Fibroblast of upper back skin (primary cell): Measurements from ENCODE around the gene SLC39A7.

Source experiments
- DNase-seq: peaks from one replicate; pipeline ENCODE4 v3.0.0-alpha.2; 2013

SLC39A7 gene, protein sequence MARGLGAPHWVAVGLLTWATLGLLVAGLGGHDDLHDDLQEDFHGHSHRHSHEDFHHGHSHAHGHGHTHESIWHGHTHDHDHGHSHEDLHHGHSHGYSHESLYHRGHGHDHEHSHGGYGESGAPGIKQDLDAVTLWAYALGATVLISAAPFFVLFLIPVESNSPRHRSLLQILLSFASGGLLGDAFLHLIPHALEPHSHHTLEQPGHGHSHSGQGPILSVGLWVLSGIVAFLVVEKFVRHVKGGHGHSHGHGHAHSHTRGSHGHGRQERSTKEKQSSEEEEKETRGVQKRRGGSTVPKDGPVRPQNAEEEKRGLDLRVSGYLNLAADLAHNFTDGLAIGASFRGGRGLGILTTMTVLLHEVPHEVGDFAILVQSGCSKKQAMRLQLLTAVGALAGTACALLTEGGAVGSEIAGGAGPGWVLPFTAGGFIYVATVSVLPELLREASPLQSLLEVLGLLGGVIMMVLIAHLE

GRCh38 chr6:33200219-33201146 is at the start of gene SLC39A7, which contains the start of gene RXRB:
Gene SLC39A7, plus strand, starts transcription at chr6:33200867. Its CDS starts 379 bp downstream, at chr6:33201246.
Gene RXRB, minus strand, starts transcription at chr6:33200665. Its CDS starts 189 bp downstream, at chr6:33200476.
- DNase-seq, result peak; percentile 100

DNA sequence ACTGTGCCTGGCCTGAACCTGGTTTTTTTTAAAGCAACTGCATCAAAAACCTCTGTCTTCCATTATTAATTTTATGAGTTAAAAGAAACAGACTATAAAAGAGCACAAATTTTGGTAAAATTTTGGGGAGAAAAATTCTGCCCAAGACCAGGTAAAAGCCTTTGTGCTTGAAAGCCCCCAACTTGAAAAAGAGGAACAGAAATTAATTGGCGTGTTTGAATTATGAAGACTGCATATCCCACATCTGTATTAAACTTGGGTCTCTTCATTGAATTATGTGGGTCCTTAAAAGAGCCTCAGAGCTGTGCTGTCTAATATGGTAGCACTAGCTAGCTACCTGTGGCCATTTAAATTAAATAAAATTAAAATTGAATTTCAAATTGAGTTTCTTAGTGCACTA is 49.6 kb upstream of the SLC39A7 start:
- DNase-seq, result no peak

- DNase-seq, result no peak
Measured at GRCh38 chr6:33154349-33154748, 46.3 kb upstream of the SLC39A7 start.

GRCh38 chr6:33156561-33156960 is 44.1 kb upstream of the SLC39A7 start:
- no peak for DNase-seq

DNA sequence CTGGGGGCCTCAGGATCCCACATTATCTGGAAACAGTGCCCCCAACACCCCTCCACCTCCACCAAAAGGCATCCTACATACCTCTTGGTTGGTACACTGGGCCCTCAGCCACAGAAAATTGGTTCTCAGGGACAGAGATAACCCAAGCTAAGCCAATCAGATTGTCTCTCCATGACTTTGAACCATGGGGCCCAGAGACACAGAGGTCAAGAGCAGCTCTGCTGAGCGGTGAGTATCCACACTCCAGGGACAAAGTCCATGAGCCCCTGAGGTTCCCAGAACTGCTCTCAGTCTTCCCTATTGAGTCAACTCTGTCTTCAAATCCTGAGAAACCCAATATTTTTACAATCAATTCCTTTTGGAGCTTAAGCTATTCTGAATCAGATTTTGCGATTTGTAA is 43.7 kb upstream of the SLC39A7 start:
- DNase-seq, result no peak

DNA sequence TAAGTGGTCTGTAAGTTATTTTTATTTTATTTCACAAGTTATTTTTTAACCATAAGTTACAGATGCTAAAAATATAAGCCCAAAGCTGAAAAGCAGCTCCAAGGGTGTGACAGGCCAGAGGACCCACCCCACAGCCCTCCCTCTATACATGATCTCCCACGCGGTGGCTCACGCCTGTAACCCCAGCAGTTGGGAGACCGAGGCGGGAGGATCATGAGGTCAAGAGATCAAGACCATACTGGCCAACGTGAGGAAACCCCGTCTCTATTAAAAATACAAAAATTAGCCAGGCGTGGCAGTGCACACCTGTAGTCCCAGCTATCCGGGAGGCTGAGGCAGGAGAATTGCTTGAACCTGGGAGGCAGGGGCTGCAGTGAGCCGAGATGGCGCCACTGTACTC is 40.6 kb upstream of the SLC39A7 start:
- no peak for DNase-seq

- DNase-seq, result peak; percentile 83
Measured at GRCh38 chr6:33160728-33161344, 39.8 kb upstream of the SLC39A7 start.

DNA sequence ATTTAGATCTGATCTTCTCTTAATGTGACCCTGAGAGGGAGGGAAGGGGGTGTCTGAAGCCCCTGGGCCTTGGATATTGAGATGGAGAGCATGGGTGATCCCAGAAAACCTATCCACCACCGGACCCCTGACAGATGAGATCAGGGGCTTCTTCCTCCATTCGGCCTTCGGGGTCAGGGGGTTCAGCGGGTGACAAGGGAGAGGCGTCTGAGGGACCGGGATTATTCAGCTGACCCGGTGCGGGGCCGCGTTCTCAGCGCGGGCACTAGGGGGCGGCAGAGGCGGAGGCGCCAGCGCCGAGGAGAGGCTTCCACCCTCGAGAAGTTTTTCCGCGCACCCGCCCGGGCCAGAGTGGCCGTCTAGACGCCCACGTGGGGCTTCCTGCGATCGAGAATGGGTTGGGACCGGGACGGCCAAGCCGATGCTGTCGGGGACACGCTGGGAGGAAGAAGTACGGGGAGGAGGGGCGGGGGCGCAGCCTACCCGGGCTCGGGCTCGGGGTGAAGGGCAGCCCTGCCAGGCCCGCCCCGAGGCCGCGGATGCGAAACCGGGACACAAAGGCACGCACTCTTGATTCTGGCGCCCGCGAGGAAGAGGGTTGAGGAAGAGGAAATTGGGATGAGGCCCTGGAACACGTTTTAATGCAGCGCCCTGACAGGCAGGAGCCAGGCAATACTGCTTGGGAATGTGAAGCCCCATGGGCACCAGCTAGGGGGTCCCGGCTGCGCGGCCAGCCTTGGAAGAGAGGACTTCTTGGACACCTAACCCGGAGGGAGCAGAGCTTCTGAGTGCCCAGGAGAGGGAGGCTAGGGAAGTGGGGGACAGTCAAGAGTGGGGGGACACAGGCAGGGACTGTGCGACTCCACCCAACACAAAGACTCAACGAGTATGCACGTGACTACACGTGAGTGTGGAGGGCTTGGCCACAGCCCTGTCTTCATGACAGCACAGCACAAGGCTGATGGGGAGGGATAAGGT is 39.0 kb upstream of the SLC39A7 start:
- peak; percentile 62 for DNase-seq

GRCh38 chr6:33163540-33163939 is 37.1 kb upstream of the SLC39A7 start:
- DNase-seq, result no peak

- DNase-seq, result no peak
Measured at GRCh38 chr6:33164176-33164575, 36.5 kb upstream of the SLC39A7 start.

- no peak for DNase-seq
Measured at GRCh38 chr6:33164665-33165373, 35.8 kb upstream of the SLC39A7 start.

- DNase-seq, result no peak
Measured at GRCh38 chr6:33165581-33166258, 34.9 kb upstream of the SLC39A7 start.

DNA sequence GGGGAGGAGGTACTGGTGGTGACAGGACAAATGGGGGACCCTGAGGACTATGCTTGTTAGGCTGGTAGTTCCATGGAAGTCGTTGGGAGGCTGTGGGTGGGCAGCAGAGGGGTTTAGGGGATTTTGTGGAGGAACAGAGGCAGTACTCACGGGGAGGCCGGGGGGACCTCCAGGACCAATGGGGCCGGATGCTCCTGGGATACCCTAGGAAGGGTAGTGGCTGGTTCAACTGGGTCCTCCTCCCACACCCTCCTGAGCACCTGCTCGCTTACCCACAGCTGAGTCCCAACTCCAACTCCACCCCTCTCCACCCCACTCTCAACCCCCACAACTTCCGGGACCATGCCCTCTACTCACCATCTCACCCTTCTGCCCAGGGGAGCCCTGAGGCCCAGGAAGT is 34.3 kb upstream of the SLC39A7 start:
- no peak for DNase-seq

- DNase-seq, result no peak
Measured at GRCh38 chr6:33166811-33167210, 33.9 kb upstream of the SLC39A7 start.

- no peak for DNase-seq
Measured at GRCh38 chr6:33167374-33168283, 33.0 kb upstream of the SLC39A7 start.

DNA sequence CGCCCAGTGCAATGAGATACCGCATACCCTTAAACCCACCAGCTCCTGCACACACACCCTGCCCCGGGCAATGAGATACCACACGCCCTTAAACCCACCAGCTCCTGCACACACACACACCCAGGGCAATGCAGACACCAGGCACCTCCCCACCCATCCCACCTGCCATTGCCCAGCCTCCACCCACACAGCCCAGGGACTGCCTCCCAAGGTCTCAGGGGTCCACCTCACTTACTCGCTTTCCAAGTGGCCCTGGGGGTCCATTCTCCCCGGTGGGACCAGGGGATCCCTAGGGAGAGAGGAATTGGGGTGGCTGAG is 32.4 kb upstream of the SLC39A7 start:
- no peak for DNase-seq

GRCh38 chr6:33168639-33169038 is 32.0 kb upstream of the SLC39A7 start:
- no peak for DNase-seq

- no peak for DNase-seq
Measured at GRCh38 chr6:33169291-33170175, 31.1 kb upstream of the SLC39A7 start.
